Measurements from ENCODE around the gene SIGLEC10.
A peak's percentile ranks its signal among the peaks of the same experiment; 100 is the strongest.

SIGLEC10 gene

GRCh38 chr19:51392701-51393100, 24.7 kb downstream of the SIGLEC10 start:
- no peak for DNase-seq

GRCh38 chr19:51391073-51391611, 26.3 kb downstream of the SIGLEC10 start:
- DNase-seq = no peak

- no peak for DNase-seq
Observed at GRCh38 chr19:51389143-51389542, 28.3 kb downstream of the SIGLEC10 start.

GRCh38 chr19:51387924-51388389, 29.5 kb downstream of the SIGLEC10 start, which contains the start of gene LIM2:
Gene LIM2 (minus strand): TSS chr19:51387974. CDS start chr19:51387443, 531 bp downstream.
- no peak for DNase-seq

GRCh38 chr19:51386882-51387520, 30.4 kb downstream of the SIGLEC10 start:
- DNase-seq = no peak

- no peak for DNase-seq
Observed at GRCh38 chr19:51382004-51382403, 35.4 kb downstream of the SIGLEC10 start.

- no peak for DNase-seq
Observed at GRCh38 chr19:51380379-51380778, 37.1 kb downstream of the SIGLEC10 start.

GRCh38 chr19:51377422-51377821, 40.0 kb downstream of the SIGLEC10 start:
- DNase-seq = no peak

GRCh38 chr19:51375504-51376221, 41.8 kb downstream of the SIGLEC10 start:
- DNase-seq = peak in 1 of 2 donors; percentile 68

GRCh38 chr19:51372649-51373504, 44.6 kb downstream of the SIGLEC10 start, which contains the start of gene NKG7:
Gene NKG7 (minus strand): TSS chr19:51372654. CDS start chr19:51372535, 119 bp downstream.
- DNase-seq = peak; percentile 79

- DNase-seq = no peak
Observed at GRCh38 chr19:51372021-51372648, 45.3 kb downstream of the SIGLEC10 start.

GRCh38 chr19:51371186-51371690, 46.2 kb downstream of the SIGLEC10 start:
- no peak for DNase-seq

GRCh38 chr19:51370230-51370629, 47.2 kb downstream of the SIGLEC10 start:
- no peak for DNase-seq

GRCh38 chr19:51368366-51369282, 48.8 kb downstream of the SIGLEC10 start, which contains the start of gene CLDND2:
Gene CLDND2 (minus strand): TSS chr19:51369003. CDS start chr19:51368577, 426 bp downstream.
- peak in 1 of 2 donors; percentile 25 for DNase-seq

GRCh38 chr19:51367565-51368365, 49.7 kb downstream of the SIGLEC10 start:
- DNase-seq = peak; percentile 98 to 100

GRCh38 chr19:51367255-51367564, 50.2 kb downstream of the SIGLEC10 start:
- no peak for DNase-seq

GRCh38 chr19:51366389-51367254, 50.8 kb downstream of the SIGLEC10 start:
- DNase-seq = peak; percentile 94 to 96

GRCh38 chr19:51365965-51366388, 51.5 kb downstream of the SIGLEC10 start, which contains the start of gene ETFB:
Gene ETFB (minus strand): TSS chr19:51366388. CDS start chr19:51366326, 62 bp downstream.
- no peak for DNase-seq

Data from stimulated activated CD4-positive, alpha-beta T cell treated with anti-CD3 and anti-CD28 coated beads, Interleukin-2, amount 100 ng/mL, for 24 hours (primary cell).